Adrenal gland (tissue), 5 donors: ENCODE data around the gene ISCU.

Experiments
- POLR2A ChIP-seq, 2 donors: fragments of 450-650 bp; IDR thresholded peaks; one replicate each; pipeline ENCODE4 v1.6.1; 2017; ENCODE audit warnings: antibody characterized with exemption in 2 of 2, mild to moderate bottlenecking in 2 of 2, moderate library complexity in 1 of 2
- TF ChIP-seq, protein P1 (sequence below), 6 experiments: fragments of 450-650 bp in 4 of 6; fragments of 200-600 bp in 2 of 6; sonication (generic) in 1 of 6; IDR thresholded peaks; 1 replicate in 5 of 6; 2 replicates in 1 of 6; pipeline versions ENCODE4 v1.5.1 to v1.8.0; 2016 to 2021; ENCODE audit warnings: antibody characterized with exemption in 6 of 6, mild to moderate bottlenecking in 2 of 6, moderate library complexity in 1 of 6
- donor health status: DM: no; HTN: no; CAD: no.

DNA sequence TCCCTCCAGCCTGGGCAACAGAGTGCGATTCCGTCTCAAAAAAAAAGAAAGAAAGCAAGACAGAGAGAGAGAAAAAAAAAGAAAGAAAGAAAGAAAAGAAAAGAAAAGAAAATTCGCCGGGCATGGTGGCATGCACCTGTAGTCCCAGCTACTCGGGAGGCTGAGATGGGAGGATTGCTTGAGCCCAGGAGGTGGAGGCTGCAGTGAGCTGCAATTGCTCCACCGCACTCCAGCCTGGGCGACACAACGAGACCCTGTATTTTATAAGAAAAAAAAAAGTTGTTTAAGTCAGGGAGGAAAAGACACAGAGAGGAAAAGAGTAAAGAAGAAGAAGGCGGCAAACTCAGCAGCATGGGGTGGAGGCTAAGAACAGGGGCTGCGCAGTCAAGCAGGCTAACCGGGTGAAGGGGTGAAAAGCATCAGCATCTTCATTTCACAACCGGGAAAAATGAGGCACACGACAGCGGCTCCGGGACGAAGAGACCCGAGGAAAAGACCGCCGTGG is 47.9 kb upstream of the ISCU start:
- TF ChIP-seq, protein P1, sequence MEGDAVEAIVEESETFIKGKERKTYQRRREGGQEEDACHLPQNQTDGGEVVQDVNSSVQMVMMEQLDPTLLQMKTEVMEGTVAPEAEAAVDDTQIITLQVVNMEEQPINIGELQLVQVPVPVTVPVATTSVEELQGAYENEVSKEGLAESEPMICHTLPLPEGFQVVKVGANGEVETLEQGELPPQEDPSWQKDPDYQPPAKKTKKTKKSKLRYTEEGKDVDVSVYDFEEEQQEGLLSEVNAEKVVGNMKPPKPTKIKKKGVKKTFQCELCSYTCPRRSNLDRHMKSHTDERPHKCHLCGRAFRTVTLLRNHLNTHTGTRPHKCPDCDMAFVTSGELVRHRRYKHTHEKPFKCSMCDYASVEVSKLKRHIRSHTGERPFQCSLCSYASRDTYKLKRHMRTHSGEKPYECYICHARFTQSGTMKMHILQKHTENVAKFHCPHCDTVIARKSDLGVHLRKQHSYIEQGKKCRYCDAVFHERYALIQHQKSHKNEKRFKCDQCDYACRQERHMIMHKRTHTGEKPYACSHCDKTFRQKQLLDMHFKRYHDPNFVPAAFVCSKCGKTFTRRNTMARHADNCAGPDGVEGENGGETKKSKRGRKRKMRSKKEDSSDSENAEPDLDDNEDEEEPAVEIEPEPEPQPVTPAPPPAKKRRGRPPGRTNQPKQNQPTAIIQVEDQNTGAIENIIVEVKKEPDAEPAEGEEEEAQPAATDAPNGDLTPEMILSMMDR (IDR thresholded peaks at IDR 0.05): no peak
- TF ChIP-seq POLR2A (IDR thresholded peaks at IDR 0.05): no peak
